OCI-LY1 (cell line): Measurements from ENCODE around the gene PLEKHA7.

ENCODE experiments used
- H2AFZ ChIP-seq: fragments of 200-600 bp; sonication (generic), shearing (Covaris generic); 2 replicates; pipeline ENCODE4 v1.6.0; 2014; ENCODE audit warnings: antibody characterized with exemption, mild to moderate bottlenecking, low read length
- H3F3A ChIP-seq: fragments of 200-600 bp; sonication (generic), shearing (Covaris generic); 2 replicates; pipeline ENCODE4 v1.6.0; 2014; ENCODE audit warnings: mild to moderate bottlenecking, antibody characterized with exemption, low read length, moderate library complexity; ENCODE audit not compliant: insufficient read depth
- H3K27ac ChIP-seq: fragments of 200-600 bp; sonication (generic); 2 replicates; pipeline ENCODE4 v1.5.1; 2014; ENCODE audit warnings: low read length, mixed run types, mild to moderate bottlenecking, low read depth; ENCODE audit not compliant: poor library complexity, severe bottlenecking
- H3K27me3 ChIP-seq: fragments of 200-600 bp; sonication (generic); 2 replicates; pipeline ENCODE4 v1.6.0; 2014; ENCODE audit warnings: antibody characterized with exemption, mild to moderate bottlenecking, low read length, moderate library complexity; ENCODE audit not compliant: insufficient read depth
- H3K36me3 ChIP-seq: fragments of 200-600 bp; sonication (generic); 2 replicates; pipeline ENCODE4 v1.6.1; 2014; ENCODE audit warnings: mild to moderate bottlenecking, antibody characterized with exemption, low read length, moderate library complexity, mixed read lengths; ENCODE audit not compliant: insufficient read depth
- H3K4me1 ChIP-seq: fragments of 200-600 bp; sonication (generic); 2 replicates; pipeline ENCODE4 v1.5.1; 2014; ENCODE audit warnings: mild to moderate bottlenecking, low read length, moderate library complexity; ENCODE audit not compliant: insufficient read depth, severe bottlenecking
- H3K4me2 ChIP-seq: fragments of 200-600 bp; sonication (generic), shearing (Covaris generic); 2 replicates; pipeline ENCODE4 v1.6.1; 2014; ENCODE audit warnings: low read length
- H3K4me3 ChIP-seq: fragments of 200-600 bp; sonication (generic); 2 replicates; pipeline ENCODE4 v1.5.1; 2014; ENCODE audit warnings: low read length, low read depth, mild to moderate bottlenecking, mixed read lengths; ENCODE audit not compliant: poor library complexity, severe bottlenecking
- H3K79me2 ChIP-seq: fragments of 200-600 bp; shearing (Covaris generic); 2 replicates; pipeline ENCODE4 v1.6.1; 2016; ENCODE audit warnings: mixed run types, low read length, mixed read lengths; ENCODE audit not compliant: insufficient read depth
- H3K9ac ChIP-seq: fragments of 200-600 bp; sonication (generic), shearing (Covaris generic); 2 replicates; pipeline ENCODE4 v1.6.1; 2014; ENCODE audit warnings: mild to moderate bottlenecking, low read length, mixed read lengths
- H3K9me2 ChIP-seq: fragments of 200-600 bp; sonication (generic), shearing (Covaris generic); 2 replicates; pipeline ENCODE4 v1.6.1; 2014; ENCODE audit warnings: low read depth, mild to moderate bottlenecking, low read length, mixed read lengths
- H3K9me3 ChIP-seq: fragments of 200-600 bp; shearing (Covaris generic); 2 replicates; pipeline ENCODE4 v1.6.1; 2014; ENCODE audit warnings: low read length, mixed read lengths
- H4K20me1 ChIP-seq: fragments of 200-600 bp; sonication (generic), shearing (Covaris generic); 2 replicates; pipeline ENCODE4 v1.6.0; 2016; ENCODE audit warnings: mild to moderate bottlenecking, low read length; ENCODE audit not compliant: insufficient read depth
- EZH2 ChIP-seq: fragments of 200-600 bp; sonication (generic), shearing (Covaris generic); IDR thresholded peaks from 2 replicates; pipeline ENCODE4 v1.8.0; 2017; ENCODE audit warnings: borderline replicate concordance, mixed run types, mild to moderate bottlenecking, antibody characterized with exemption, low read length, moderate library complexity, mixed read lengths
- TF ChIP-seq, protein P1 (sequence below): fragments of 200-600 bp; sonication (generic), shearing (Covaris generic); IDR thresholded peaks from 2 replicates; pipeline ENCODE4 v1.5.1; 2017; ENCODE audit warnings: mild to moderate bottlenecking, antibody characterized with exemption, low read length, moderate library complexity, mixed read lengths

PLEKHA7 gene

DNA sequence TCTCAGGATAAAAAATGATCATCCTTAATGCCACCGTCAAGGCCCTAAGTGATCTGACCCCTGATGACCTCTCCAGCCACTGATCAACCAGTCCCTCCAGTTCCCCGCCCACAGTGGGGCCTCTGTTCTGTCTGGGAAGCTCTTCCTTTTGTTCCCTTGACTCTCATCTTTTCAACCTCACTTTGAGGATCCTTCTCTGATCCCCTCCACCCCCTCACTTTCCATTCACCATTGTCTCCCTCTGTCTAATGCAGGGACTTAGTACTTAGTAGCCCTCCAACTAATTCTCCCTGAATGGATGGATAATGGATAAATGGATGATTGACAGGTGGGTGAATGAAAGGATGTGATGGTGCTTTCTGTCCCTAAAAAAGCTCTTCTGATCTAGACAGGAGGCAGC lies 230.1 kb downstream of the PLEKHA7 start:
- Histone ChIP-seq H3K27me3 (no peaks in the 10 kb centered on the region), H3K27ac (no peak overlapping the region), H3K4me2 (no peak overlapping the region), H2AFZ (no peak overlapping the region), H4K20me1 (no peaks in the 10 kb centered on the region), H3F3A (no peaks in the 10 kb centered on the region), H3K4me1 (no peaks in the 10 kb centered on the region), H3K9ac (no peak overlapping the region), H3K79me2 (no peaks in the 10 kb centered on the region), H3K4me3 (no peak overlapping the region), H3K9me3 (no peaks in the 10 kb centered on the region), H3K36me3 (no peaks in the 10 kb centered on the region), H3K9me2 (no peaks in the 10 kb centered on the region)
- TF ChIP-seq, protein P1, sequence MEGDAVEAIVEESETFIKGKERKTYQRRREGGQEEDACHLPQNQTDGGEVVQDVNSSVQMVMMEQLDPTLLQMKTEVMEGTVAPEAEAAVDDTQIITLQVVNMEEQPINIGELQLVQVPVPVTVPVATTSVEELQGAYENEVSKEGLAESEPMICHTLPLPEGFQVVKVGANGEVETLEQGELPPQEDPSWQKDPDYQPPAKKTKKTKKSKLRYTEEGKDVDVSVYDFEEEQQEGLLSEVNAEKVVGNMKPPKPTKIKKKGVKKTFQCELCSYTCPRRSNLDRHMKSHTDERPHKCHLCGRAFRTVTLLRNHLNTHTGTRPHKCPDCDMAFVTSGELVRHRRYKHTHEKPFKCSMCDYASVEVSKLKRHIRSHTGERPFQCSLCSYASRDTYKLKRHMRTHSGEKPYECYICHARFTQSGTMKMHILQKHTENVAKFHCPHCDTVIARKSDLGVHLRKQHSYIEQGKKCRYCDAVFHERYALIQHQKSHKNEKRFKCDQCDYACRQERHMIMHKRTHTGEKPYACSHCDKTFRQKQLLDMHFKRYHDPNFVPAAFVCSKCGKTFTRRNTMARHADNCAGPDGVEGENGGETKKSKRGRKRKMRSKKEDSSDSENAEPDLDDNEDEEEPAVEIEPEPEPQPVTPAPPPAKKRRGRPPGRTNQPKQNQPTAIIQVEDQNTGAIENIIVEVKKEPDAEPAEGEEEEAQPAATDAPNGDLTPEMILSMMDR, result no peak
- TF ChIP-seq EZH2, result no peak

DNA sequence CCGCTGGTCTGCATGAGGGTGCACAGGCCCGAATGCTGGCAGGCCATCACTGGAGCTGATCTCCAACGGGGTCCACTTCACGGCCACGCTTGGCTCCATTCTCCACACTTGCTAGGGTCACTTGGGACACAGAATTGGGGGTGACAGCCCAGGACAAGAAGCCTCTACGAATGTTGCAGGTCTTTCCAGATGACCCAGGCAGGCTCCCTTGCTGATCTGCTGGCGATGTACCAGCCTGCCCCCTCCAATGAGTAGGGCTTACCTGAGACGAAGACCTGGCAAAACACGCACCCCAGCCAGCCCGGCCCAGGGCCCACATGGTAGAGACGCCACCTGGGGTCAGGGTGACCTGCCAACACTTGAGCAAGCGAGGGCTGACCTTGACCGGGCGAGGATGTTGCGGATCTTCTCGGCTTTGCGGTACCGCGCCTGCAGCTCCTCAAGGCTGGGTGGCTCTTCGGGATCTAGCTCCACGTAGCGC lies 230.9 kb downstream of the PLEKHA7 start:
- TF ChIP-seq EZH2, result no peak
- TF ChIP-seq, protein P1, result no peak
- Histone ChIP-seq H3K4me2 (no peak overlapping the region), H3K27ac (no peak overlapping the region), H3K9me2 (no peaks in the 10 kb centered on the region), H2AFZ (no peak overlapping the region), H3K9ac (no peak overlapping the region), H3K36me3 (no peaks in the 10 kb centered on the region), H4K20me1 (no peaks in the 10 kb centered on the region), H3K27me3 (no peaks in the 10 kb centered on the region), H3F3A (no peaks in the 10 kb centered on the region), H3K9me3 (no peaks in the 10 kb centered on the region), H3K4me3 (no peak overlapping the region), H3K79me2 (no peaks in the 10 kb centered on the region), H3K4me1 (no peaks in the 10 kb centered on the region)

DNA sequence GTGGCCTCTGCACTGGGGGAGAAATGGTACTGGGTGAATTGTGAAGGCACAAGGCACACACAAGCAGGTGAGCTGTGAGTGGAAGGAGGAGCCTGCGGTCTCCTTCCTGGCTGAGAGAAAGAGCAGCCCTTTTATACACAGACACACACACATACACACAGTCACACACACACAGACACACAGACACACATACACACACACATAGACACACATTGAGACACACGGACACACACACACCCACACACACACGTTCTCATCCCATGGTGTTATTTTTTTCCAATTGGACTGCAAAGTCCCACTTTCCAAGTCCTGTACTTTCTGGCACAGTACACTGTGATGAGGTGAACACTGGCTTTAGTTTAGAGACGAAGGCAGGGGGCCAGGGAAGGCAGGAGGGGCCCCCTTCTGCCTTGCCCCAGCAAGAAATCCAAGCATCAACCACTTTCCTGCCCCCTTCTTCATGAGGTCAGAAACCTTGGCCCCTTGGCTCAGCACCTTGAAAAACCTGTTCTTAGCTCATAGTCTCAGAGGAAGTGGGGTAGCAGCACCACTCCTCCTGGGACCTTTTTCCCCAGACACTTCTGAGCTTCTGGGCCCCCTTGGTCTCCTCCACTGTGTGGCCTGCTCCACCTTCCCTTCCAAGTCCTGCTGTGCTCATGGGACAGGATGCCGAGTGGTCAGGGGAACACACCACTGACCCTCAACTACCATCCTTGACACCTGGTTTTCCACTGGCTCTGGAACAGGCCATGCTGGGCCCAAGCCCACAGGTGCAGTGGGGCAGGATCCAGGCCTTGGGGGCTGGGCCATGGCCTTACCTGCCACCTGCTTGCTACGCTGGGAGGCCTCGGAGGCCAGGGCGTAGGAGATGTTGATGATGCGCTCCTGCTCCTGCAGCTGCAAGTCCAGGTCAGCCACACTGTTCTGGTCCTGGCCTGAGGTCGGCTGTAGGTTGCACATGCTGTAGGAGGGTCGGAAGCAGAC lies 232.0 kb downstream of the PLEKHA7 start:
- TF ChIP-seq EZH2, result no peak
- TF ChIP-seq, protein P1, result no peak
- Histone ChIP-seq H3F3A (no peaks in the 10 kb centered on the region), H3K27ac (no peak overlapping the region), H3K9me2 (no peaks in the 10 kb centered on the region), H3K27me3 (no peaks in the 10 kb centered on the region), H2AFZ (no peak overlapping the region), H3K9ac (no peak overlapping the region), H3K36me3 (no peaks in the 10 kb centered on the region), H4K20me1 (no peaks in the 10 kb centered on the region), H3K79me2 (no peaks in the 10 kb centered on the region), H3K4me2 (no peak overlapping the region), H3K4me1 (no peaks in the 10 kb centered on the region), H3K4me3 (no peak overlapping the region), H3K9me3 (no peaks in the 10 kb centered on the region)
